Loucy (cell line): Measurements from ENCODE around the gene BUD23.
A peak's percentile ranks its signal among the peaks of the same experiment; 100 is the strongest.

Experiments used
- H2AFZ ChIP-seq: fragments of 200-600 bp; sonication (generic); 2 replicates; pipeline ENCODE4 v1.6.0; 2016; ENCODE audit warnings: antibody characterized with exemption, mild to moderate bottlenecking, low read length, moderate library complexity
- H3F3A ChIP-seq: fragments of 200-600 bp; 2 replicates; pipeline ENCODE4 v1.6.0; 2016; ENCODE audit warnings: antibody characterized with exemption, low read depth, mild to moderate bottlenecking
- H3K27me3 ChIP-seq: fragments of 200-600 bp; sonication (generic); 2 replicates; pipeline ENCODE4 v1.6.1; 2014; ENCODE audit warnings: low read length, mild to moderate bottlenecking; ENCODE audit not compliant: insufficient read depth, poor library complexity, severe bottlenecking
- H3K36me3 ChIP-seq: fragments of 200-600 bp; sonication (generic); 2 replicates; pipeline ENCODE4 v1.6.1; 2016; ENCODE audit warnings: low read length; ENCODE audit not compliant: insufficient read depth
- H3K4me1 ChIP-seq: fragments of 200-600 bp; sonication (generic); 2 replicates; pipeline ENCODE4 v1.5.1; 2014; ENCODE audit warnings: low read length, mild to moderate bottlenecking; ENCODE audit not compliant: insufficient read depth, poor library complexity, severe bottlenecking
- H3K4me2 ChIP-seq: fragments of 200-600 bp; sonication (generic); 2 replicates; pipeline ENCODE4 v1.6.0; 2014; ENCODE audit warnings: antibody characterized with exemption, low read length, low read depth, mild to moderate bottlenecking; ENCODE audit not compliant: poor library complexity, severe bottlenecking
- H3K4me3 ChIP-seq: fragments of 200-600 bp; sonication (generic); 2 replicates; pipeline ENCODE4 v1.5.1; 2014; ENCODE audit warnings: low read length, mild to moderate bottlenecking, mixed read lengths; ENCODE audit not compliant: poor library complexity, severe bottlenecking
- H3K79me2 ChIP-seq: fragments of 200-600 bp; sonication (generic); 2 replicates; pipeline ENCODE4 v1.6.1; 2014; ENCODE audit warnings: low read length; ENCODE audit not compliant: insufficient read depth
- H3K9ac ChIP-seq: fragments of 200-600 bp; sonication (generic); 2 replicates; pipeline ENCODE4 v1.6.0; 2014; ENCODE audit warnings: mild to moderate bottlenecking, low read depth, low read length, moderate library complexity; ENCODE audit not compliant: poor library complexity, severe bottlenecking
- H3K9me2 ChIP-seq: fragments of 200-600 bp; sonication (generic); replicated peaks from 2 replicates; pipeline ENCODE4 v1.6.1; 2016; ENCODE audit warnings: low read depth, low read length, mixed read lengths
- H3K9me3 ChIP-seq: fragments of 200-600 bp; sonication (generic); 2 replicates; pipeline ENCODE4 v1.6.1; 2014; ENCODE audit warnings: mild to moderate bottlenecking, antibody characterized with exemption, low read length, low read depth; ENCODE audit not compliant: insufficient read depth
- H4K20me1 ChIP-seq: fragments of 200-600 bp; sonication (generic); 2 replicates; pipeline ENCODE4 v1.6.0; 2014; ENCODE audit warnings: antibody characterized with exemption, low read length, mild to moderate bottlenecking; ENCODE audit not compliant: insufficient read depth, poor library complexity, severe bottlenecking
- EZH2phosphoT487 ChIP-seq: fragments of 200-600 bp; IDR thresholded peaks from 2 replicates; pipeline ENCODE4 v1.6.1; 2018; ENCODE audit warnings: antibody characterized with exemption, mild to moderate bottlenecking, moderate library complexity, borderline replicate concordance
- TF ChIP-seq, protein P1 (sequence below): fragments of 200-600 bp; sonication (generic); conservative IDR thresholded peaks from 2 replicates; pipeline ENCODE4 v1.5.1; 2014; ENCODE audit warnings: mild to moderate bottlenecking, antibody characterized with exemption, low read length

The BUD23 gene

GRCh38 chr7:73668886-73669230 lies 14.5 kb upstream of the BUD23 start:
- Histone ChIP-seq H3K9ac (peak overlapping the region; percentile 36), H2AFZ (no peak overlapping the region), H3K79me2 (no peaks in the 10 kb centered on the region), H3K4me3 (peak overlapping the region; percentile 65), H3K36me3 (no peaks in the 10 kb centered on the region), H3K9me3 (no peaks in the 10 kb centered on the region), H3K9me2 (no peaks in the 10 kb centered on the region), H4K20me1 (no peaks in the 10 kb centered on the region), H3K27me3 (peaks cover 6% of the 10 kb centered on the region), H3K4me1 (peaks cover 9% of the 10 kb centered on the region), H3K4me2 (peak overlapping the region; percentile 64), H3F3A (no peaks in the 10 kb centered on the region)
- TF ChIP-seq, protein P1, sequence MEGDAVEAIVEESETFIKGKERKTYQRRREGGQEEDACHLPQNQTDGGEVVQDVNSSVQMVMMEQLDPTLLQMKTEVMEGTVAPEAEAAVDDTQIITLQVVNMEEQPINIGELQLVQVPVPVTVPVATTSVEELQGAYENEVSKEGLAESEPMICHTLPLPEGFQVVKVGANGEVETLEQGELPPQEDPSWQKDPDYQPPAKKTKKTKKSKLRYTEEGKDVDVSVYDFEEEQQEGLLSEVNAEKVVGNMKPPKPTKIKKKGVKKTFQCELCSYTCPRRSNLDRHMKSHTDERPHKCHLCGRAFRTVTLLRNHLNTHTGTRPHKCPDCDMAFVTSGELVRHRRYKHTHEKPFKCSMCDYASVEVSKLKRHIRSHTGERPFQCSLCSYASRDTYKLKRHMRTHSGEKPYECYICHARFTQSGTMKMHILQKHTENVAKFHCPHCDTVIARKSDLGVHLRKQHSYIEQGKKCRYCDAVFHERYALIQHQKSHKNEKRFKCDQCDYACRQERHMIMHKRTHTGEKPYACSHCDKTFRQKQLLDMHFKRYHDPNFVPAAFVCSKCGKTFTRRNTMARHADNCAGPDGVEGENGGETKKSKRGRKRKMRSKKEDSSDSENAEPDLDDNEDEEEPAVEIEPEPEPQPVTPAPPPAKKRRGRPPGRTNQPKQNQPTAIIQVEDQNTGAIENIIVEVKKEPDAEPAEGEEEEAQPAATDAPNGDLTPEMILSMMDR, result no peak
- TF ChIP-seq EZH2phosphoT487, result no peak

- Histone ChIP-seq H3F3A (no peaks in the 10 kb centered on the region), H3K4me3 (no peak overlapping the region), H3K9me3 (no peaks in the 10 kb centered on the region), H2AFZ (no peak overlapping the region), H3K36me3 (no peaks in the 10 kb centered on the region), H3K9me2 (no peaks in the 10 kb centered on the region), H3K9ac (no peak overlapping the region), H3K4me2 (no peak overlapping the region), H3K27me3 (peaks cover 6% of the 10 kb centered on the region), H3K79me2 (no peaks in the 10 kb centered on the region), H4K20me1 (no peaks in the 10 kb centered on the region), H3K4me1 (peaks cover 9% of the 10 kb centered on the region)
- TF ChIP-seq, protein P1, result no peak
- TF ChIP-seq EZH2phosphoT487, result no peak
Measured at GRCh38 chr7:73669288-73669701, 14.1 kb upstream of the BUD23 start.

GRCh38 chr7:73669858-73670385 lies 13.5 kb upstream of the BUD23 start:
- peaks cover 6% of the 10 kb centered on the region for H3K27me3 ChIP-seq
- H3K36me3 ChIP-seq, result no peaks in the 10 kb centered on the region
- H3K4me2 ChIP-seq, result no peak overlapping the region
- no peaks in the 10 kb centered on the region for H3K9me3 ChIP-seq
- TF ChIP-seq EZH2phosphoT487, result no peak
- TF ChIP-seq, protein P1, result no peak
- H3K9me2 ChIP-seq, result no peaks in the 10 kb centered on the region
- no peak overlapping the region for H2AFZ ChIP-seq
- H3K4me1 ChIP-seq, result peaks cover 9% of the 10 kb centered on the region
- H4K20me1 ChIP-seq, result no peaks in the 10 kb centered on the region
- no peaks in the 10 kb centered on the region for H3K79me2 ChIP-seq
- H3K9ac ChIP-seq, result no peak overlapping the region
- no peak overlapping the region for H3K4me3 ChIP-seq
- no peaks in the 10 kb centered on the region for H3F3A ChIP-seq
